Measurements from ENCODE around the gene THOC5.
A peak's percentile ranks its signal among the peaks of the same experiment; 100 is the strongest.
"Not testable (repeated sequence)": the region's sequence is repeated elsewhere in the genome, so short reads cannot be mapped to it uniquely, and the experiment has no call there.

The THOC5 gene

DNA sequence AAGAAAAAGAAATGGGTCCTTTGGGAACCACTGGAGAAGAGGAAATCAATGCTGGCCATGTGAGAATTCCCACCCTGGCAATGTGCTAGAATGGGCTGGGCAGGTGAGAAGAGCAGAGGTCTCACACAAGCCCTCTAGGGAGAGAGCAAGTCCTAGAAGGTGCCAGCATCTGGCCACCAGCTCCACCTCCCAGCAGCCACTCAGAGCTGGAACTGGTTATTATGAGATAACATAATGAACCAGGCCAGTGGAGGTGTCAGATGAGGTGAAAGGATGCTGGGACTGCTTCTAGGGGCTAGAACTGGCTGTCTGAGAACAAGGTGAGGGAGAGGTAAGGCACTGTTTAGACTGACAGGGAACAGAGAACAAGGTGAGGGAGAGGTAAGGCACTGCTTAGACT lies 44.3 kb downstream of the THOC5 start:
- no peak for DNase-seq

DNA sequence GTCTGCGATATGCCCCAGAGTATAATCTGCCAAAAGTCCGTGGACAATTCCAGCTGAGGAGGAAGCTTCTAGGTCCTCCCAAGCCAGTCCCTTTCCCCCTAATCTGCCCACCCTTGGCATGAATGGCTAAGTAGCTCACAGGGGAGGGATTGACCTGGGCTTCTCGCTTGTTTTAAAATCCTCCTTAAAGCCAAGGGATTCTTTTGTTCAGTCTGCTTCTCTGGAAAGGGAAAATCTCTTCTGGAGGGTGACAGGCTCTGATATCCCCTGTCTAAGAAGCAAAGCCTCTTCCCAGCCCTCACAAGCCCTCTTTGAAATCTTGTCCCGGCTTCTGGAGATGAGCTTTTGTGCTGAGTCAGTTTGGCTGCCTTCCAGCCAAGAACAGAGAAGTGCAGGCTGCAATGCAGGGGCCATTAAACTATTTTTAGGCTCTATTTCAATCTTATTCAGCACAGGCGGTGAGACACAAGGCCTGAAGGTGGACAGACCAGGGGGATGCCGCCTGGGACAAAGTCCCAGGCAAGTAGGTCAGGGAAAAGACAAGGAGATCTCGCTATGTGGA lies 49.7 kb downstream of the THOC5 start:
- peak in 10 of 14 donors; percentile 8 to 68 (median 26) for DNase-seq

DNA sequence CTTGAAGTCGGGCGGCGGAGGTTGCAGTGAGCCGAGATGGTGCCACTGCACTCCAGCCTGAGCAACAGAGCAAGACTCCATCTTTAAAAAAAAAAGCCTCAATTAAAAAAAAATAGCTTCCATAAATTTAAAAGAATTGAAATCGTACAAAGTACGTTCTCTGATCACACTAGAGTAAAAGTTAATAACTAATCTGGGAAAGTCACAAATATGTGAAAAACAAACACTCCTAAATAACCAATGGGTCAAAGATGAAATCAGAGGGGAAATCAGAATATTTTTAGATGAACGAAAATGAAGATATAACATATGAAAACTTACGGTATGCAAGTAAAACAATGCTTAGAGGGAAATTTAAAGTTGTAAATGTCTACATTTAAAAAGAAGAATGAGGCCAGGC lies 53.7 kb downstream of the THOC5 start:
- no peak for DNase-seq

DNA sequence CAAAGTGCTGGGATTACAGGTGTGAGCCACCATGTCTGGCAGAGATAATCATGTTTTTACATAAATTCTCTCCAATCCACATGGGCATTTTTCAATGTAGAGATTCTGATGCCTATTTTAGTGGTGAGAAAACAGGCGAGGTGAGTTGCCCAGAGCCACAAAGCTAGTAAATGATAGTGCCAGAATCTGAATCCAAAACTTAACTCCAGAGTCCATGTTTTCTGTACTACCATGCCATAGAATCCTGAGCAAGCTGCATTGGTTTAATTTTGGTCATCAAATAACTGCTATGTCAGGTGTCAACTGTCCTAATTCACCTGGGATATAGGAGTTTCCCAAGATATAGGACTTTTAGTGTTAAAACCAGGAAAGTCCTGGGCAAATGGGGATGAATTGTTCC lies 59.9 kb downstream of the THOC5 start:
- DNase-seq = no peak

DNA sequence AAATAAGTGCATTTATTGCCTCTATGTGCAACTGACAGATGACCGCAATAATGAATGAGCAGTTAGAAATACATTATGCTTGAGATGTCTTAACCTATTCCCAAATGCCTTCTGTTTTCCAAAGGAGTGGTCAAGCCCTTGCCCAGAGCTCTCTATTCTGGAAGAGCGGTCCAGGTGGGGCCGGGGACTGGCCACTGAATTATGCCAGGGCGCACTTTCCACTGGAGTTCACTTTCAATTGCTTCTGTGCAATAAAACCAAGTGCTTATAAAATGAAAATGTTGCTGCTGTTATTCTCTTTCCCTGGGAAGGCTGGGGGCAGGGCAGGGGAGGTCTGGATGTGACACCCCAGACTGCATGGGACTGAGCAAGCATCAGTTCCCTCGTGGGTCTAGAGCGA lies 62.5 kb downstream of the THOC5 start:
- no peak for DNase-seq

DNA sequence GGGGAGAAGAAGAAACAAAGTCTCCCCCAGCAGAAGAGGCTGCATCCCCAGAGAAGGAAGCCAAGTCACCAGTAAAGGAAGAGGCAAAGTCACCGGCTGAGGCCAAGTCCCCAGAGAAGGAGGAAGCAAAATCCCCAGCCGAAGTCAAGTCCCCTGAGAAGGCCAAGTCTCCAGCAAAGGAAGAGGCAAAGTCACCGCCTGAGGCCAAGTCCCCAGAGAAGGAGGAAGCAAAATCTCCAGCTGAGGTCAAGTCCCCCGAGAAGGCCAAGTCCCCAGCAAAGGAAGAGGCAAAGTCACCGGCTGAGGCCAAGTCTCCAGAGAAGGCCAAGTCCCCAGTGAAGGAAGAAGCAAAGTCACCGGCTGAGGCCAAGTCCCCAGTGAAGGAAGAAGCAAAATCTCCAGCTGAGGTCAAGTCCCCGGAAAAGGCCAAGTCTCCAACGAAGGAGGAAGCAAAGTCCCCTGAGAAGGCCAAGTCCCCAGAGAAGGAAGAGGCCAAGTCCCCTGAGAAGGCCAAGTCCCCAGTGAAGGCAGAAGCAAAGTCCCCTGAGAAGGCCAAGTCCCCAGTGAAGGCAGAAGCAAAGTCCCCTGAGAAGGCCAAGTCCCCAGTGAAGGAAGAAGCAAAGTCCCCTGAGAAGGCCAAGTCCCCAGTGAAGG lies 64.3 kb downstream of the THOC5 start:
- not testable (repeated sequence) for DNase-seq

DNA sequence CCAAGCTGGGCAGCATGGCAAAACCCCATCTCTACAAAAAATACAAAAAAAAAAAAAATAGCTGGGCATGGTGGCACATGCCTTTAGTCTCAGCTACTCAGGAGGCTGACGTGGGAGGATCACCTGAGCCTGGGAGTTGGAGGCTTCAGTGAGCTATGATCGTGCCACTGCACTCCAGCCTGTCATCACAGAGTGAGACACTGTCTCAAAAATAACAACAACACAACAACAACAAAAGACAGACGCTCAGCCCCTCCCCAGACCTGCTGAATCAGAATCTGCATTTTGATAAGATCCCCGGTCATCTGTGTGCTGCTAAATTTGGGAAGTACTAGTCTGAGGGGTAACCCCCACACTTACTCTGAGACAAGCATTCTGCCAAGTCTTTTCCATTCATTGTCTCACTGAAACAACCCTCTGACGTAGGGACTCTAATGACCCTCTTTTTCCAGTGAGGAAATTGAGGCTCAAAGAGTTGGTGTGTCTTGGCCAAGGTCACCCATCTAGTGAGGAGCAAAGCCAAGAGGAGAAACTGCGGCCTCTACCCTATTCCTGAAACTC lies 66.1 kb downstream of the THOC5 start:
- DNase-seq = no peak

DNA sequence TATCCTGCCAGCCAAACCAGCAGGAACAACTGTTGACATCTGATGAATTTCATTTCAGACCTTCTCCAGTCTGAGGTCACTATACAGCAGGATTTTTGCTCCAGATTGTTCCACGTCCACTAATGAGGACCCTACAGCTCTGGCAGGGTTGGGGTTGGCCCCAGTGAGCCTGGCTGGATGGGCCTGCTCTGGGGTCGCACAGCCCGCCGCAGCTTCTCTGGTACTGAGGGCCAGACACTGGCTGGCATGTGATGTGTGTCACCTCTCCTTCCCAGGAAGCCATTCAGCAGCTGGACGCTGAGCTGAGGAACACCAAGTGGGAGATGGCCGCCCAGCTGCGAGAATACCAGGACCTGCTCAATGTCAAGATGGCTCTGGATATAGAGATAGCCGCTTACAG lies 68.1 kb downstream of the THOC5 start:
- DNase-seq = no peak

DNA sequence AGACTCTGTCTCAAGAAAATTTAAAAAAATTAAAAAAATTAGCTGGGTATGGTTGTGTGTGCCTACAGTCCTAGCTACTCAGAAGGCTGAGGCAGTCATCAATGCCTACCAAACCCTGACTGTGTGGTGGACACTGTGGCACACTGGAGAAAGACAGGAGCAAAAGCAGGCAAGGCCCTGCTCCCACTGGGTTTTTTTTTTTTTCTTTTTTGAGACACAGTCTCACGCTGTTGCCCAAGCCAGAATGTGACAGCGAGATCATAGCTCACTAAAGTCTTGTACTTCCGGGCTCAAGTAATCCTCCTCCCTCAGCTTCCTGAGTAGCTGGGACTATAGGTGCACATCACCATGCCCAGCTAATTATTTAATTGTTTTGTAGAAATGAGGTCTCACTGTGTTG lies 68.9 kb downstream of the THOC5 start:
- no peak for DNase-seq

DNA sequence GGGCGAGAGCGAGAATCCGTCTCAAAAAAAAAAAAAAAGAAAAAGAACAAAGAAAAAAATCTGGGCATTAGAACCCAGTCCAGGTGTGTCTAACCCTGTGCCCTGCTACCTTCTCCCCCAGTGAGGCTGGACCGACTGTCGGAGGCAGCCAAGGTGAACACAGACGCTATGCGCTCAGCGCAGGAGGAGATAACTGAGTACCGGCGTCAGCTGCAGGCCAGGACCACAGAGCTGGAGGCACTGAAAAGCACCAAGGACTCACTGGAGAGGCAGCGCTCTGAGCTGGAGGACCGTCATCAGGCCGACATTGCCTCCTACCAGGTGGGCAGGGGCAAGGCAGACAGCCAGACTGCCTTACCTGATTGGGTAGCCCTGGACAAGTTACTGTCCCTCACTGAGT lies 70.3 kb downstream of the THOC5 start:
- DNase-seq = no peak

DNA sequence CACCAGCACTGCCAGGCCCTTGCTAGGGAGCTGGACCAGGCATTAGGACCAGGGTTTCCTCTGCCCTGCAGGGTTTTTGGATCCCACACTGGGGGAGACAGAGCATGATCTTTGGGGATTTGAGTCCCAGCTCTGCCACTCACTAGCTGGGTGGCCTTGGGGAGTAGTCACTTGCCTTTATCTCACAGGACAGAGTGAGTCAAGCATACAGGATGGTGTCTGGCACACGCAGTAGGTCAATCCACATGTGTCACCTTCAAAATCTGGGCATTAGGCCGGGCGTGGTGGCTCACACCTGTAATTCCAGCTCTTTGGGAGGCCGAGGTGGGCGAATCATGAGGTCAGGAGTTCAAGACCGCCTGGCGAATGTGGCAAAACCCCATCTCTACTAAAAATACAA lies 70.8 kb downstream of the THOC5 start:
- no peak for DNase-seq

DNA sequence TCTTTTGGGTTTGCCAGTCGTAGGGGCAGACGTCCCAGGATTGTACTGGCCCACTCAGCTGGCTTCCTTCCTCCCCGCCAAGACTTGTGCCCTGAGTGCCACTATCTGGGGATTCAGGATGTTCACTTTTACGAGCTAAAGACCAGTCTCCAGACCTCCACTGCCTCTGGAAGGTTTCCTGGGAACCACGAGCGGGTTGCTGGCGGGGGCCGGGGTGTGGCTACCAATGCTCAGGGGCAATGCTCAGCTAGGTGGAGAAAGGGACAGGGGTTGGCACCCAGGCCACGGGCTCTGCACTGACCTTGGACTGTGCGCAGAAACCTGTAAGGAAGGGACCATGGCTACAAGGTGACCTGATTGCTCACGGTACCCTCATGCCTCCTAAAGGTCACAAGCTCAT lies 71.3 kb downstream of the THOC5 start:
- no peak for DNase-seq

DNA sequence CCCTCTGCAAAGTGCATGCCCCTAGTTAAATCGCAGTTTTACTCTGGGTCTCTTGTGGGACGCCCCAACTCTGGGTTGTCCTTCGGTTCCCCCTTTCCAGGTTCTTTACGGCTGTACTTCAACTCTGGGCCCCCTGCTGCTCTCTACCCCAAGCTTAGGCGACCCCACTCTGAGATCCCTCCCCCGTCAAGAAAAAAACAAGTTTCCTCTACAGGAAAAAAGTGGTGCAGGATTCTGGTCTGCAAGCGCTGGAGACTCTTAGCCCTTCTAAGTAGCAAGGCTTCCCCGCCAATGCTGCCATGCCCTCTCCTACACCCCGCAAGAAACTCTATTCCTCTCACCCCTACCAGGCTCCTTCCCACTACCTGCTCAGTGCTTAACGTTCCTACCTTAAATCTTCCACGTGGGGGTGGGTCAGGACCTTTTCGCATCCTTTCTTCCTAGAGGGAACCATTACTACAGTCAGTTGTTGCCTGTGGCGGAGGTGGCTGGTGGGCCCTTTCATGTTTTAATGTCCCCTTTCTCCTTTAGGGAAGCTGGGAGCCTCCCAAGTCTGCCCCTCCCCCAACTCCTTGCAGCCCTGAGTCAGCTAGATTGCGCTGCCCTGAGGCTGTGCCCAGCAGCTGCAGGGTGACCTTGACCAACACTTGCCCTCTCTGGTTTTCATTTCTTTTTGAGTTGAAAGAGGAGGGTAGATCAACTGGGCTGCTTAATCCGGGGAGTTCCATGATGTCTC lies 72.1 kb downstream of the THOC5 start:
- no peak for DNase-seq

DNA sequence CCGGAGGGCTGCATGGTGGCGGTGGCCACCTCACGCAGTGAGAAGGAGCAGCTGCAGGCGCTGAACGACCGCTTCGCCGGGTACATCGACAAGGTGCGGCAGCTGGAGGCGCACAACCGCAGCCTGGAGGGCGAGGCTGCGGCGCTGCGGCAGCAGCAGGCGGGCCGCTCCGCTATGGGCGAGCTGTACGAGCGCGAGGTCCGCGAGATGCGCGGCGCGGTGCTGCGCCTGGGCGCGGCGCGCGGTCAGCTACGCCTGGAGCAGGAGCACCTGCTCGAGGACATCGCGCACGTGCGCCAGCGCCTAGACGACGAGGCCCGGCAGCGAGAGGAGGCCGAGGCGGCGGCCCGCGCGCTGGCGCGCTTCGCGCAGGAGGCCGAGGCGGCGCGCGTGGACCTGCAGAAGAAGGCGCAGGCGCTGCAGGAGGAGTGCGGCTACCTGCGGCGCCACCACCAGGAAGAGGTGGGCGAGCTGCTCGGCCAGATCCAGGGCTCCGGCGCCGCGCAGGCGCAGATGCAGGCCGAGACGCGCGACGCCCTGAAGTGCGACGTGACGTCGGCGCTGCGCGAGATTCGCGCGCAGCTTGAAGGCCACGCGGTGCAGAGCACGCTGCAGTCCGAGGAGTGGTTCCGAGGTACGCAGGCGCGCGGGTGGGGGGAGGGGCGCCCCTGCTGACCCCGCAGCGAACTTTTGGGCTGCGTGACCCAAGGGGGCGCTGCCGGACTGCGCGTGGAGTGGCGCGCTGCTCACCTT lies 72.9 kb downstream of the THOC5 start:
- peak in 7 of 14 donors; percentile 16 to 60 (median 30) for DNase-seq

DNA sequence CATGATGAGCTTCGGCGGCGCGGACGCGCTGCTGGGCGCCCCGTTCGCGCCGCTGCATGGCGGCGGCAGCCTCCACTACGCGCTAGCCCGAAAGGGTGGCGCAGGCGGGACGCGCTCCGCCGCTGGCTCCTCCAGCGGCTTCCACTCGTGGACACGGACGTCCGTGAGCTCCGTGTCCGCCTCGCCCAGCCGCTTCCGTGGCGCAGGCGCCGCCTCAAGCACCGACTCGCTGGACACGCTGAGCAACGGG lies 73.4 kb downstream of the THOC5 start:
- no peak for DNase-seq

DNA sequence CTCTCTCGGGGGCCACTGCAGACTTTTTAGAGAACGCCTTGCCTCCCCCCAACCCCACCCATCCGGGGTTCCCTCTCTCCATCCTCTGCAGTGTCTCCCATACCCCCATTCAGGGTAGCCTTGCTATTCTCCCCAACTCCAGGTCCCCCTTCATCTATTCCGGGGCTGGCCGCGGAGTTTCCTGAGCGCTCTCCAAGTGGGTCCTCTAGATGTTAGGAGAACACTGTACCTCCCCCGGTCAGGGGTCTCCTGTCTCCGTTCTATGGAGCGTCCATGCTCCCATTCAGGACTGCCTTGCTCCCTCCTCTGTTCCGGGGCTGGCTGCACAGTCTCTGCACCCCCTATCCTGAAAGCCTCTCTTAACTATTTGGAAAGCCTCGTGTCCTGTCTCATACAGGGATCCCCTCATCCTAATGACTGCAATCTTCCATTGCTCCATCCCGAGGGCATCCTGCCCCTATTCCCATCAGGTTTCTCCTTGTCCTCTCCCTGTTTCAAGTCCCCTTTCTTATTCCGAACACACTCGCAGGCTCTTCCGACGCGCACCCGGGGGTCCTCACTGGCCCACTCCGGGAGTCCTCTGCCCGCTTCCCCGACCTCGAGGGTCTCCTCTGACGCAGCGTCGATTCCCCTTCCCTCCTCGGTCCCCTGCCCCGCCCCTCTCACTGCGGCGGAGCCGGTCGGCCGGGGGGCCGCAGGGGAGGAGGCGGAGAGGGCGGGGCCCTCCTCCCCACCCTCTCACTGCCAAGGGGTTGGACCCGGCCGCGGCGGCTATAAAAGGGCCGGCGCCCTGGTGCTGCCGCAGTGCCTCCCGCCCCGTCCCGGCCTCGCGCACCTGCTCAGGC lies 73.9 kb downstream of the THOC5 start, which contains the start of gene NEFH:
TSS of gene NEFH (plus strand) at position 802 of the 845 bp plus-strand sequence. CDS start 45 bp downstream, outside the sequence.
- DNase-seq = no peak

DNA sequence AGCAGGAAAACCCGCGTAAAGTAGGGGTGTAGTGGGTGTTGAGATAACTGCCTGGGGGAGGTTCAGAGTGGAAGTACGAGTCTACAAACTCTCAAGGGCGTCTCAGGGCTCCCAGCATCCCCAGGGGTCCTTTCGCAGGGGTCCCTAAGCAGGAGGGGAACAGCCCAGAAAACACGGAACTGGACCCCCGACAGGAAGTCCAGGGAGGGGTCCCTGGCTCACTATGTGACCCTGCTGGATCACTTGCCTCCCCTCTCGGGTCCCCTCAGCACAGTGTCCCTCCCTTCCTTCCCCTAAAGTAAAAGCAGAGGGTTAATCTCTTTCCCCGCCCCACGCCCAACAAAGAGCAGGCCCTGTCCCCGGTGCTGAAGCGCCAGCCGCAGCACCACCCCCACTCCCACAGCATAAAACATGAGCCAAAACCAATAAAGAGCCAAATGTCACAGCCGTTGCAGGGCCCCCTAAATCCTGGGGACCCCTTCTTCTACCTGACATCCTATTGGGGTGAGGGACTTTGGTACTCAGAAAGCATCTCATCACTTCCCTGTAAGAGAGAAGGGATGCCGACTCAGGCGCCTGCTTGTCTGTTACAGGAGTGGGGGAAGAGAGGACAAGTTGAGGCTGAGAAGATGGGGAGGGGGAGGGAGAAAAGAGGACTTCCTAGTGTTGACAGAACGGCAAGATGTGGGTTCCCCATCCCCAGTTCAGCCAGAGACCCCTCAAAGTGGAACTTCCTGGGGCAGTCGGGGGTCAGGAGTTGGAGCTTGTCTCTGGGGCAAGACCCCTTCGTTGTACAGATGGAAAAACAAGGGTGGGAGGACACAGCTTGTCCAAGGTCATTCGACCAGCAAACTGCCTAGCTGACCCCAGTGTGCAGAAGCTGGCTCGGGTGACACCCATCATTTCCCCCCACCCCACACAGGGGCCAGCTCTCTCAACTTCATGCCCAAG lies 75.0 kb downstream of the THOC5 start:
- DNase-seq = peak in 1 of 14 donors; percentile 15

DNA sequence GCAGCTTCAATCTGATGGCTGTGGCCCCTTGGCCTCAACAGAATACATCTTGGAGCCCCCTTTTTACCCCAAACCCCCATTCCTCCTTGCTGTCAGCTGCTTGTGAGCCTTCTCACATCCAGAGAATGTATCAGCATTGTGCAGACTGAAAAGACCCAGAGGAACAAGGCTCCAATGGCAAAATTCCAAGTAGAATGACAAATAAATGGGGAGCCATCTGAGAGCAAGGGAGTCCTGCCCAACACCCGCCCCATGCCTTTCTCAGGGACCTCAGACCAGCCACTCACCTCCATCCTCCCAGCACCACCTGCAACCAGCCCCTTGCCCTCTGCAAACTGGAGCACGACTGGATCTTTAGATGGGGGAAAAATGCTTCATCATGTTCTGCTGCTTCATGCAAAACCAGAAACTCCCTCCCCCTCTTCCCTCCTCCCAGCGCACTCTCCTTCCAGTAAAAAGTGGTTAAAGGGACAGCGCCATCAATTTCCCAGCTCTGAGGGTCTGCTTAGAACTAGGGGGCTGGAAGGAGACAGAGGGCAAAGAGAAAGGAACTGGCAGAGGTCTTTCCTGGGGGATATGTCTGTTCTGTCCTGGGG lies 75.7 kb downstream of the THOC5 start:
- peak in 1 of 14 donors; percentile 24 for DNase-seq

DNA sequence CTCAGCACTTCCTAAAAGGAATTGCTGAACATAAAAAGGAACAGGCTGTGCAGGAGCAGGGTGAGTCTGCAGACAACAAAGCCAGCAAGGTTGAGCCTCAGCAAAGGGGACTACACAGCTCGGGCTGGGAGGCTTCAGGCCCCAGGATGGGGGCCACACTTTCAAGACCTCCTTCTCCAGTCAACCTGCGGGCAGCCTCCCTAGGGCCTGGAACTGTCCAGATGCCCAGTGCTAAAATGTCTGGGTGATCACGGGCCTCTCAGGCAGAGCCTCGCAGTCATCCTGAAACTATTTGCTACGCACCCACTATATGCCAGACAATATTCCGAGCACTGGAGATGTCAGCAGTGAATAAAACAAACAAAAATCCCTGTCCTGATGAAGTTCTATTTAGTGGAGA lies 77.4 kb downstream of the THOC5 start:
- DNase-seq = no peak

DNA sequence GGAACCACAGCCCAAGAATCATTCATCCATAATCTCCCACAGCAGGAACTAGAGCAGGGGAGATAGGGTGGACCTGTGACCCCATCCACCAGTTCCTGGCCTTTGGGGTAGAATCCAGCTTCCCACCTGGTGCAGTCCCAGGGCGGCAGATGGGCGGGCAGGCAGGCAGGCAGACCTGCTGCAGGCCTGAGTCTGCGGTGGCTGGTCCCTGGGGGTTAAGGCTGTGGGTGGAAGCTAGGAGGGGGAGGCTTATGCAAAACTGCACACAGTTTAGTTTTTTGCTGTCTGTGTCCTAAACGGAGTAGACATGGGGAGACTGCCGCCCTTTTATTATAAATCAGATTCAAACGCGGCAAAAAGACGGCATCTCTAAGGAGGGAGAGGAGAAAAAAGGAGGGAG lies 78.0 kb downstream of the THOC5 start:
- DNase-seq = no peak

DNA sequence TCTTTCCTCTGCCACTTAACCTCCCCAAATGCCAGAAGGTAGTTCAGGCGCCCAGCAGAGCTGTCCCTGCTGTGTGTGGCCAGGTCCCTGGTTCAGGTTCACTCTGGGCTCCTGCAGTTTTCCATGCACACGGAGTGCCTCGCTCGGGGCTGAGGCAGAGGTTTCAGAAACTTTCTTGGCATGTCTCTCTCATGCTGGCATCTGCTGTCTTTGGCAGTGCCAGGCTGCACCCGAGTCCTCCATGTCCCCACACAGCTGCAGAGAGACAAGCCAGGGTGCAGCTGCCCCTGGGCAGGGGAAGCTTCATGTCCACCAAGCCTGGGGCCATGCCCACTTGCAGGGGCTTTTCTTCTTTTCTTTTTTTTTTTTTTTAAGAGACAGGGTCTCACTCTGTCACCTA lies 80.6 kb downstream of the THOC5 start:
- no peak for DNase-seq
